ENCODE measurements around the gene USP40. TPM values are rescaled to one million over a fixed set of nuclear protein-coding genes. Genes with fewer than 3 reads are reported as not detected.

Gene USP40
- total and polyA plus RNA-seq, 2 of the 8 experiments (the other 6 are each of a cell fraction or from before 2014, with no cell fraction given), result 12.0 to 15.7 TPM

DNA sequence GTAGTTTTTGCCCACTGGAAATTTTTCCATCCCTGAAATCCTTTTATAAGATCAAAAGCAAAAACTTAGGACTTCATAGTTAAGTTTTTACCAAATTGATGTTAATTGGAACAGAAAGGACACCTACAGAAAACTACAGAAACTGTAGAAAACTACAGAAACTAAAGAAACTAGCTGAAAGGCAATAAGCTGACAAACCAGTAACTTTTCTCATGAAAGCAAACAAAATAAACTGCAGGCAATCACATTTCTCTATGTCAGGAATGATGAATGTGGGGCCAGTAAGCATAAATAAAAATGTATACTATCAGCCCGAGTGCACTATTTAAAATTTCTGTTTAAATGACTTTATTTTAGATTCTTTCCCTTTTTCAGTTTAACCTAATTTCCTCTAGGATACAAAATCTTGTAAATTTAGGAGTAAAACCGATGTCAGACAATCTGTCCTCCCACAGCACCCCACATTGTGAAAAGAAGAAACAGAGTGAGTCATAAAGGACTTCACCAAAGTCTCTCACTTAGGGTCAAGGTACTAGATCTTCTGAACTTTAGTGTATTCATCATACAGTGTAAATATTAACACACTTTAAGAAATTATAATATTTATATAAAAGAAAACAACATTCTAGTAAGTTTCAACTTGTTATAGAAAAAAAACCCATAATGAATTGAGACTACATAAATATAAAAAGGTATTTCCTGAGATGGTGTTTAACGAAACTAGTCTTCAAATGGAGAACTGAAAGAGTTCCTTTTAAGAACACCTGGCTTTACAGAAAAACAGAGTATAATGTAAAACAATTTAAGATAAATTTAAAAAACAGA lies 46.6 kb downstream of the USP40 start:
- no peak overlapping the region for H2BK12ac ChIP-seq (ENCODE audit: low read depth, low read length)
- 82% methylated on average over 3 of the region's 3 CpGs; no CpG with 5 or more reads in 1 of the 2 experiments for WGBS, 2 experiments (ENCODE audit: extremely low coverage in 1 of 2, insufficient coverage in 1 of 2, insufficient read length in 1 of 2, insufficient replicate concordance in 2 of 2, low coverage in 1 of 2, low lambda C conversion rate in 2 of 2, missing lambda C conversion rate in 1 of 2)
- H3K9me3 ChIP-seq (ENCODE audit: insufficient read depth in 2 of 2, low read depth in 1 of 2, low read length in 1 of 2), result no peaks in the 10 kb centered on the region
- no peak overlapping the region for H3K4ac ChIP-seq (replicated peaks; ENCODE audit: insufficient read length, low read depth, low read length)
- H2BK120ac ChIP-seq (replicated peaks; ENCODE audit: low read depth, low read length), result no peak overlapping the region
- no peak overlapping the region for H3K23ac ChIP-seq (ENCODE audit: insufficient read length)
- DNase-seq (ENCODE audit: low read depth in 1 of 2, low spot score in 2 of 2), result no peak
- H4K5ac ChIP-seq (ENCODE audit: insufficient read length, low read depth, low read length), result no peak overlapping the region
- H3K18ac ChIP-seq (ENCODE audit: extremely low read depth, low read length), result no peak overlapping the region
- H2AFZ ChIP-seq (ENCODE audit: low read length), result no peak overlapping the region
- no peak for FAIRE-seq
- no peak overlapping the region for H3K56ac ChIP-seq (replicated peaks; ENCODE audit: insufficient read length, low read depth, low read length)
- H3K23me2 ChIP-seq (ENCODE audit: low read depth, low read length), result no peaks in the 10 kb centered on the region
- H3K27me3 ChIP-seq (replicated peaks in 1 of 4; ENCODE audit: control insufficient read depth in 3 of 4, extremely low read depth in 1 of 4, insufficient read depth in 3 of 4, low read length in 3 of 4), result no peaks in the 10 kb centered on the region
- no peaks in the 10 kb centered on the region for H3K36me3 ChIP-seq (ENCODE audit: control insufficient read depth in 2 of 4, insufficient read depth in 4 of 4, low read length in 3 of 4)
- ChIA-PET POLR2A (ENCODE audit: partially characterized antibody) (interaction anchor here (1.5 kb wide), 1 partner anchor 8 kb away, joined by 4 read pairs; no protein-coding TSS in a partner anchor), CTCF (ENCODE audit: partially characterized antibody) (no interaction called here)
- H3K4me1 ChIP-seq (replicated peaks in 1 of 4; ENCODE audit: control insufficient read depth in 3 of 4, insufficient read depth in 4 of 4, low read length in 3 of 4), result no peaks in the 10 kb centered on the region
- no peak overlapping the region for H2BK5ac ChIP-seq (ENCODE audit: low read depth, low read length)
- no peak overlapping the region for H2BK20ac ChIP-seq (ENCODE audit: low read length)
- H3K4me2 ChIP-seq (ENCODE audit: insufficient read depth in 1 of 2, low read depth in 2 of 2, low read length in 2 of 2), result no peak overlapping the region
- H3K4me3 ChIP-seq (ENCODE audit: extremely low read depth in 1 of 4, insufficient read depth in 2 of 4, low read depth in 3 of 4, low read length in 4 of 4), result no peak overlapping the region
- H3K27ac ChIP-seq (ENCODE audit: low read depth, low read length), result no peak overlapping the region
- no peak overlapping the region for H2AK5ac ChIP-seq (ENCODE audit: low read depth, low read length)
- no peaks in the 10 kb centered on the region for H3K79me2 ChIP-seq (ENCODE audit: control insufficient read depth in 1 of 2, insufficient read depth in 2 of 2, low read length in 2 of 2)
- H3K9ac ChIP-seq (replicated peaks in 1 of 4; ENCODE audit: extremely low read depth in 1 of 4, low read depth in 3 of 4, low read length in 3 of 4), result no peak overlapping the region
- no peaks in the 10 kb centered on the region for H3K79me1 ChIP-seq (ENCODE audit: low read depth, low read length)
- no peak overlapping the region for H2BK15ac ChIP-seq (ENCODE audit: low read length)
- H4K8ac ChIP-seq (ENCODE audit: extremely low read depth, insufficient read depth, low read length), result no peak overlapping the region
- H4K91ac ChIP-seq (replicated peaks; ENCODE audit: insufficient read length, low read length), result no peak overlapping the region
- H4K20me1 ChIP-seq (replicated peaks in 1 of 2; ENCODE audit: control insufficient read depth in 1 of 2, insufficient read depth in 2 of 2, low read length in 2 of 2), result no peaks in the 10 kb centered on the region
- no peak overlapping the region for H3K14ac ChIP-seq (ENCODE audit: insufficient read length)
- TF ChIP-seq HDAC6 (IDR thresholded peaks at IDR 0.05; ENCODE audit: low read depth, low read length) (no peak), SRF (IDR thresholded peaks at IDR 0.05; ENCODE audit: low read depth, low read length) (no peak), JUND (IDR thresholded peaks at IDR 0.05; ENCODE audit: low read length) (no peak), NRF1 (IDR thresholded peaks at IDR 0.05; ENCODE audit: low read depth, low read length) (no peak), SP2 (IDR thresholded peaks at IDR 0.05; ENCODE audit: low read length) (no peak), SUZ12 (IDR thresholded peaks at IDR 0.05; ENCODE audit: low read length) (no peak), RFX5 (IDR thresholded peaks at IDR 0.05; ENCODE audit: borderline replicate concordance, low read depth, low read length) (no peak), FOSL1 (IDR thresholded peaks at IDR 0.05; ENCODE audit: insufficient read depth, low read depth, low read length) (no peak), EZH2 (IDR thresholded peaks at IDR 0.05; ENCODE audit: low read depth, low read length, severe bottlenecking) (no peak), HDAC2 (IDR thresholded peaks at IDR 0.05; ENCODE audit: borderline replicate concordance in 1 of 2, low read depth in 2 of 2, low read length in 2 of 2) (no peak)
- TF ChIP-seq, protein P1, sequence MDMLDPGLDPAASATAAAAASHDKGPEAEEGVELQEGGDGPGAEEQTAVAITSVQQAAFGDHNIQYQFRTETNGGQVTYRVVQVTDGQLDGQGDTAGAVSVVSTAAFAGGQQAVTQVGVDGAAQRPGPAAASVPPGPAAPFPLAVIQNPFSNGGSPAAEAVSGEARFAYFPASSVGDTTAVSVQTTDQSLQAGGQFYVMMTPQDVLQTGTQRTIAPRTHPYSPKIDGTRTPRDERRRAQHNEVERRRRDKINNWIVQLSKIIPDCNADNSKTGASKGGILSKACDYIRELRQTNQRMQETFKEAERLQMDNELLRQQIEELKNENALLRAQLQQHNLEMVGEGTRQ (IDR thresholded peaks at IDR 0.05; ENCODE audit: low read length), result no peak
